MM.1S (cell line): ENCODE measurements around the gene TRIM64.
"Not testable (repeated sequence)": the region's sequence is repeated elsewhere in the genome, so short reads cannot be mapped to it uniquely, and the experiment has no call there.

Experiments used
- DNase-seq: peaks from one replicate; pipeline ENCODE4 v3.0.0-alpha.2; 2015
- H2AFZ ChIP-seq: fragments of 300-600 bp; sonication (generic); 2 replicates; pipeline ENCODE4 v1.6.0; 2016; ENCODE audit warnings: antibody characterized with exemption, low read length
- H3F3A ChIP-seq: fragments of 300-600 bp; sonication (generic); 2 replicates; pipeline ENCODE4 v1.6.1; 2016; ENCODE audit warnings: mild to moderate bottlenecking, antibody characterized with exemption, low read length, moderate library complexity, mixed read lengths; ENCODE audit not compliant: insufficient read depth
- H3K27ac ChIP-seq: fragments of 300-600 bp; sonication (generic); 2 replicates; pipeline ENCODE4 v1.5.1; 2016; ENCODE audit warnings: mild to moderate bottlenecking, low read length
- H3K27me3 ChIP-seq: fragments of 300-600 bp; sonication (generic); replicated peaks from 2 replicates; pipeline ENCODE4 v1.6.0; 2016; ENCODE audit warnings: low read length; ENCODE audit not compliant: insufficient read depth
- H3K36me3 ChIP-seq: fragments of 300-600 bp; sonication (generic); replicated peaks from 2 replicates; pipeline ENCODE4 v1.6.1; 2016; ENCODE audit warnings: mild to moderate bottlenecking, low read length, mixed read lengths; ENCODE audit not compliant: insufficient read depth
- H3K4me1 ChIP-seq: fragments of 300-600 bp; sonication (generic); 2 replicates; pipeline ENCODE4 v1.6.1; 2016; ENCODE audit warnings: low read length, mixed read lengths
- H3K4me2 ChIP-seq: fragments of 300-600 bp; sonication (generic); 2 replicates; pipeline ENCODE4 v1.6.0; 2016; ENCODE audit warnings: low read depth, low read length
- H3K4me3 ChIP-seq: fragments of 300-600 bp; sonication (generic); 2 replicates; pipeline ENCODE4 v1.5.1; 2016; ENCODE audit warnings: low read length, mixed read lengths
- H3K79me2 ChIP-seq: fragments of 300-600 bp; sonication (generic); 2 replicates; pipeline ENCODE4 v1.6.1; 2016; ENCODE audit warnings: mixed run types, low read length, mixed read lengths
- H3K9ac ChIP-seq: fragments of 300-600 bp; sonication (generic); 2 replicates; pipeline ENCODE4 v1.6.1; 2016; ENCODE audit warnings: low read length, mixed read lengths
- H3K9me2 ChIP-seq: fragments of 300-600 bp; sonication (generic); replicated peaks from 2 replicates; pipeline ENCODE4 v1.6.1; 2016; ENCODE audit warnings: mild to moderate bottlenecking, low read length, mixed read lengths; ENCODE audit not compliant: insufficient read depth
- H3K9me3 ChIP-seq: fragments of 300-600 bp; sonication (generic); replicated peaks from 2 replicates; pipeline ENCODE4 v1.6.1; 2016; ENCODE audit warnings: mild to moderate bottlenecking, low read length, mixed read lengths; ENCODE audit not compliant: insufficient read depth
- H4K20me1 ChIP-seq: fragments of 300-600 bp; sonication (generic); 2 replicates; pipeline ENCODE4 v1.6.1; 2016; ENCODE audit warnings: mild to moderate bottlenecking, low read length, moderate library complexity, mixed read lengths; ENCODE audit not compliant: insufficient read depth
- CTCF ChIP-seq: fragments of 300-600 bp; sonication (generic); IDR thresholded peaks from 2 replicates; pipeline ENCODE4 v1.5.1; 2016; ENCODE audit warnings: antibody characterized with exemption, low read length, mixed read lengths
- EZH2 ChIP-seq: fragments of 300-600 bp; sonication (generic); optimal IDR thresholded peaks from 2 replicates; pipeline ENCODE3; 2017; ENCODE audit warnings: low read depth, mild to moderate bottlenecking, antibody characterized with exemption, low read length, mixed read lengths
- EZH2phosphoT487 ChIP-seq: fragments of 300-600 bp; sonication (generic); IDR thresholded peaks from 2 replicates; pipeline ENCODE4 v1.6.1; 2018; ENCODE audit warnings: antibody characterized with exemption, low read length

Gene TRIM64

GRCh38 chr11:89965737-89966136 lies at the start of gene TRIM64:
Gene TRIM64 (plus strand): TSS chr11:89966037. CDS start chr11:89968504, 2,467 bp downstream.
- not testable (repeated sequence) for H4K20me1 ChIP-seq, DNase-seq, H3K36me3 ChIP-seq, H3K9me3 ChIP-seq, H3K4me3 ChIP-seq, H3K79me2 ChIP-seq, H3K9me2 ChIP-seq, H2AFZ ChIP-seq, H3K27ac ChIP-seq, H3F3A ChIP-seq, H3K4me2 ChIP-seq, H3K4me1 ChIP-seq, H3K9ac ChIP-seq, H3K27me3 ChIP-seq

GRCh38 chr11:89922195-89922660 lies 43.6 kb upstream of the TRIM64 start, which contains the start of gene TRIM49D1:
Gene TRIM49D1 (minus strand): TSS chr11:89922245. CDS start chr11:89917710, 4,535 bp downstream.
- no peaks in the 10 kb centered on the region for H3K27me3 ChIP-seq
- no peaks in the 10 kb centered on the region for H3K36me3 ChIP-seq
- no peak within 1 kb of the TSS for H3K27ac ChIP-seq
- no peak for DNase-seq
- TF ChIP-seq CTCF (no peak), EZH2 (no peak), EZH2phosphoT487 (no peak)
- no peak within 1 kb of the TSS for H3K9ac ChIP-seq
- H3K9me2 ChIP-seq, result no peaks in the 10 kb centered on the region
- no peaks in the 10 kb centered on the region for H4K20me1 ChIP-seq
- H3K4me1 ChIP-seq, result no peaks in the 10 kb centered on the region
- no peaks in the 10 kb centered on the region for H3K9me3 ChIP-seq
- H3K79me2 ChIP-seq, result no peaks in the 10 kb centered on the region
- H2AFZ ChIP-seq, result no peak within 1 kb of the TSS
- H3K4me2 ChIP-seq, result no peak within 1 kb of the TSS
- H3K4me3 ChIP-seq, result no peak within 1 kb of the TSS
- H3F3A ChIP-seq, result no peaks in the 10 kb centered on the region

- H3F3A ChIP-seq, H3K4me1 ChIP-seq: not testable (repeated sequence)
Observed at GRCh38 chr11:89923764-89924163, 42.1 kb upstream of the TRIM64 start, which contains the start of gene TRIM49D2. Gene TRIM49D2 (plus strand): TSS chr11:89924064. CDS start chr11:89926762, 2,698 bp downstream.

GRCh38 chr11:89960833-89961232 lies 5.0 kb upstream of the TRIM64 start:
- not testable (repeated sequence) for H3K4me2 ChIP-seq, H3K9me3 ChIP-seq, H2AFZ ChIP-seq, H3F3A ChIP-seq, H3K4me3 ChIP-seq, H3K27me3 ChIP-seq, DNase-seq, H3K79me2 ChIP-seq, H3K9ac ChIP-seq, H3K27ac ChIP-seq, H3K36me3 ChIP-seq, H4K20me1 ChIP-seq, H3K4me1 ChIP-seq, H3K9me2 ChIP-seq

More at GRCh38 chr11:89923764-89924163, 42.1 kb upstream of the TRIM64 start, which contains the start of gene TRIM49D2:
- not testable (repeated sequence) for H3K27ac ChIP-seq, H3K4me3 ChIP-seq, DNase-seq, H3K9me2 ChIP-seq, H3K9me3 ChIP-seq, H2AFZ ChIP-seq, H3K79me2 ChIP-seq, H3K36me3 ChIP-seq, H3K4me2 ChIP-seq, H3K27me3 ChIP-seq, H3K9ac ChIP-seq, H4K20me1 ChIP-seq
